Right forelimb (tissue), 1 donor: ENCODE results near the gene PRRT1B.
A peak's percentile ranks its signal among the peaks of the same experiment; 100 is the strongest.
"Not testable (repeated sequence)": the region's sequence is repeated elsewhere in the genome, so short reads cannot be mapped to it uniquely, and the experiment has no call there.

Experiments
- DNase-seq: peaks from one replicate; pipeline ENCODE4 v3.0.0-alpha.2; 2018

The PRRT1B gene

GRCh38 chr9:131545003-131545785 is at the start of gene PRRT1B:
PRRT1B (plus strand) TSS chr9:131545523; CDS start chr9:131545616, 93 bp downstream.
- DNase-seq, result no peak

- no peak for DNase-seq
These were observed 49.5 kb upstream of the PRRT1B start for GRCh38 chr9:131495785-131496184.

- DNase-seq, result no peak
These were observed 48.4 kb upstream of the PRRT1B start for GRCh38 chr9:131496844-131497405.

GRCh38 chr9:131499254-131499767 is 46.0 kb upstream of the PRRT1B start:
- DNase-seq, result no peak

- DNase-seq, result no peak
These were observed 44.9 kb upstream of the PRRT1B start for GRCh38 chr9:131500377-131500776.

- no peak for DNase-seq
These were observed 44.3 kb upstream of the PRRT1B start for GRCh38 chr9:131500939-131501541.

GRCh38 chr9:131502781-131503625 is 42.3 kb upstream of the PRRT1B start, which contains the start of gene POMT1:
POMT1 (plus strand) TSS chr9:131502918; CDS start chr9:131504219, 1,301 bp downstream.
- peak; percentile 92 for DNase-seq

GRCh38 chr9:131503626-131504465 is 41.5 kb upstream of the PRRT1B start:
- DNase-seq, result no peak

- no peak for DNase-seq
These were observed 40.3 kb upstream of the PRRT1B start for GRCh38 chr9:131505012-131505411.

- DNase-seq, result no peak
These were observed 33.9 kb upstream of the PRRT1B start for GRCh38 chr9:131511416-131511815.

GRCh38 chr9:131511880-131512279 is 33.4 kb upstream of the PRRT1B start:
- DNase-seq, result no peak

GRCh38 chr9:131513177-131513576 is 32.1 kb upstream of the PRRT1B start:
- no peak for DNase-seq

- not testable (repeated sequence) for DNase-seq
These were observed 29.7 kb upstream of the PRRT1B start for GRCh38 chr9:131515559-131516031.

- DNase-seq, result no peak
These were observed 29.2 kb upstream of the PRRT1B start for GRCh38 chr9:131516100-131516499.

GRCh38 chr9:131516930-131517329 is 28.4 kb upstream of the PRRT1B start:
- DNase-seq, result no peak

- DNase-seq, result no peak
These were observed 27.5 kb upstream of the PRRT1B start for GRCh38 chr9:131517761-131518190.

GRCh38 chr9:131518553-131518952 is 26.8 kb upstream of the PRRT1B start:
- DNase-seq, result no peak

- DNase-seq, result no peak
These were observed 24.8 kb upstream of the PRRT1B start for GRCh38 chr9:131520503-131520902.

GRCh38 chr9:131521203-131521602 is 24.1 kb upstream of the PRRT1B start:
- DNase-seq, result no peak

- no peak for DNase-seq
These were observed 23.5 kb upstream of the PRRT1B start for GRCh38 chr9:131521822-131522221.

- DNase-seq, result no peak
These were observed 22.9 kb upstream of the PRRT1B start for GRCh38 chr9:131522257-131523085.
